HG03135 (cell line): ENCODE data around the gene IPO11.
"Not testable (repeated sequence)": the region's sequence is repeated elsewhere in the genome, so short reads cannot be mapped to it uniquely, and the experiment has no call there.

Experiments used
- ATAC-seq: cut with Tn5 transposase; IDR thresholded peaks from one replicate; pipeline ENCODE4 v1.9.1; 2021; ENCODE audit warnings: mild to moderate bottlenecking, moderate library complexity; ENCODE audit not compliant: unreplicated experiment

IPO11 gene

GRCh38 chr5:62633243-62633642 lies 220.7 kb downstream of the IPO11 start:
- no peak for ATAC-seq

- ATAC-seq = no peak
These were observed 227.9 kb downstream of the IPO11 start for GRCh38 chr5:62640446-62640845.

GRCh38 chr5:62642468-62642867 lies 229.9 kb downstream of the IPO11 start:
- no peak for ATAC-seq

- ATAC-seq = no peak
These were observed 231.2 kb downstream of the IPO11 start for GRCh38 chr5:62643556-62644451.

- no peak for ATAC-seq
These were observed 232.7 kb downstream of the IPO11 start for GRCh38 chr5:62645223-62645622.

GRCh38 chr5:62647241-62647640 lies 234.7 kb downstream of the IPO11 start:
- ATAC-seq = no peak

GRCh38 chr5:62649025-62649424 lies 236.5 kb downstream of the IPO11 start:
- no peak for ATAC-seq

GRCh38 chr5:62649476-62650113 lies 237.0 kb downstream of the IPO11 start:
- ATAC-seq = no peak

- ATAC-seq = no peak
These were observed 237.6 kb downstream of the IPO11 start for GRCh38 chr5:62650197-62650596.

GRCh38 chr5:62652225-62652624 lies 239.7 kb downstream of the IPO11 start:
- no peak for ATAC-seq

- ATAC-seq = no peak
These were observed 240.7 kb downstream of the IPO11 start for GRCh38 chr5:62653001-62653863.

GRCh38 chr5:62653864-62654575 lies 241.5 kb downstream of the IPO11 start:
- no peak for ATAC-seq

- ATAC-seq = not testable (repeated sequence)
These were observed 245.2 kb downstream of the IPO11 start for GRCh38 chr5:62657772-62658171.

- ATAC-seq = no peak
These were observed 248.6 kb downstream of the IPO11 start for GRCh38 chr5:62661126-62661525.

- ATAC-seq = no peak
These were observed 250.0 kb downstream of the IPO11 start for GRCh38 chr5:62662521-62662920.

GRCh38 chr5:62671479-62671878 lies 258.9 kb downstream of the IPO11 start:
- no peak for ATAC-seq

GRCh38 chr5:62676596-62676995 lies 264.0 kb downstream of the IPO11 start:
- not testable (repeated sequence) for ATAC-seq
